M059J (cell line): ENCODE measurements around the gene MCTP2. TPM values are rescaled to one million over a fixed set of nuclear protein-coding genes. Genes with fewer than 3 reads are reported as not detected.

Experiments
- DNase-seq: peaks from one replicate; pipeline ENCODE4 v3.0.0-alpha.2; 2012; ENCODE audit warnings: low read depth
- total RNA-seq: library from RNA; depleted of rRNA; stranded (reverse); fragments of >200 nt; shearing (Covaris generic); gene quantifications from 2 replicates; pipeline ENCODE4 v1.2.3, GENCODE V29; 2014; rRNA removed

MCTP2 gene
- total RNA-seq, result 0.30 and 0.91 TPM in 2 replicates

DNA sequence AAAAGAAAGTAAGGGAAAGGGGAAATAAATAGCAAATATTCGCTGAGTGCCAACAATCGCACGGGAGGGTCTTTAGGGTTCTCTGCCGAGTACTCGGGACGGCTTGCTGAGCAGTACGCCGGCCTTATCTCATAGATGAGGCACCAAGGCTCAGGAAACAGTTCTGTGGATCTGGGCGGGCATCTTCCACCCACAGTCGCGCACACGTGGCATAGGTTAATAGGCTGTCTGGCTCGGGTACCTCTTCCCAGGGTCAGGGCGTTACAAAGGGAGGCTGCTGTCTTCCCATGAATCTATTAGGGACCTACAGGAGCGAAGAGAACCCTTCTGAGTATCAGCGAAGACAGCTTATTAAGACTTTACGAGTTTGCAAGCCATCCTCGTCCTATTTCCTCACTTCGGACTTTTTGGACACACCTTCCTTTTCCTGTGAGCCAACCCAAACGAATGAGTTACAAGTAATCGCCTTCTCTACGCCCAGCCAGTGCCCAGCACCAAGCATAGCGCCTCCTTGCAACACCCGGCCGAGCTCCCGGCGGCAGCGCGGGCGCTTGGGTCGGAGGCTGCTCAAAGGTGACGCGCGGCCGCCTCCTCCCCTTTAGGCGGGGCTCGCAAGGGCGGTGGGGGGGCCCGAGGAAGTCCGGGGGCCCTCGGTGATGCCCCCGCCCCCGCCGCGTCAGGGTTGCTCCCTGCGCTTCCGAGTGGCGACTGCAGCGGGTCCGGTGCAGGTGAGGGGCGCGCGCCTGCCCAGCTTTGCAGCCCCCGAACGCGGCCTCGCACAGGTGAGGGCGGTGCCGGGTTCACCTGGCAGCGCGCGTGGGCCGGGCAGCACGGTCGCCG lies at the start of gene MCTP2:
Gene MCTP2 (plus strand): TSS at position 679 of the 840 bp plus-strand sequence. CDS start 66,705 bp downstream, outside the sequence.
- DNase-seq, result peak; percentile 12

- DNase-seq, result no peak
These were observed 48.5 kb upstream of the MCTP2 start for GRCh38 chr15:94182883-94183282.

- DNase-seq, result no peak
These were observed 45.7 kb upstream of the MCTP2 start for GRCh38 chr15:94185547-94186236.

DNA sequence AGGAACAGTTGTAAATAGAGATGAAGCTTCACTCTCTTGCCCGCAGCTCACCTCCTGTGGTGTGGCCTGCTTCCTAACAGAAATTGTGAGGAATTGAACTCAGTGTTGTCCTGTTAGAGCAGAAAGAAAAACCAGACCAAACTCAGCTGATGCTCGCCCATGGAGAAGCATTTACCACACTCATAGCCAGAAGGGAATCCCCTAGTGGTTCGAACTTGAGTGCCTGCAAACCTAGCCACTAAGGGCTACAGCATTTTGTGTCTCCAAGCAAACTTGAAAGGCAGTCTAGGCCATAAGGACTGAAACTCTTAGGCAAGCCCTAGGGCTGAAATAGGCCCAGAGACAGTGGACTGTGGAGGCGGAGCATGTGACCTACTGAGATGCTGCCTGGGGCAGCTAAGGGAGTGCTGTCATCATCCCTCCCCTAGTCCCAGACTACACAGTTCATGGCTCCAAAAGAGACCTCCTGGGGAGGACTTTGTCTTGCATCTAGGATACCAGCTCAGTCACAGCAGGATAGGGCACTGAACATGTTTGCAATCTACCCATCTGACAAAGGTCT lies 44.5 kb upstream of the MCTP2 start:
- DNase-seq, result no peak

DNA sequence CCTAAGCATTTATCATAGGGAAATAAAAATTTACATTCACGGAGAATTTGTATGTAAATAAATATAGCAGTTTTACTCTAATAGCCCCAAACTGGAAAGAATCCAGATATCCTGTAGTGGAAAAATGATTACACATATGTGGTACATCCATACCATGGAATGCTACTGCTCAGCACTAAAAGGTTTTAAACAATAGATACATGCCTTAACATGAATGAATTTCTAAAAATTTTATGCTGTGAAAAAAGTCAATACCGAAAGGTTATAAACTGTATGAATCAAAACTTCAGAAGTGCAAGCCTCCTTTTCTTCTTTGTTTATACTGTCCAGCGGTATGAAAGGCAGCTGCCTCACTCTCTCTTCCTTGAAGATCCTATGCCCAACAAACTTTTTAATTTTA lies 37.5 kb upstream of the MCTP2 start:
- no peak for DNase-seq

DNA sequence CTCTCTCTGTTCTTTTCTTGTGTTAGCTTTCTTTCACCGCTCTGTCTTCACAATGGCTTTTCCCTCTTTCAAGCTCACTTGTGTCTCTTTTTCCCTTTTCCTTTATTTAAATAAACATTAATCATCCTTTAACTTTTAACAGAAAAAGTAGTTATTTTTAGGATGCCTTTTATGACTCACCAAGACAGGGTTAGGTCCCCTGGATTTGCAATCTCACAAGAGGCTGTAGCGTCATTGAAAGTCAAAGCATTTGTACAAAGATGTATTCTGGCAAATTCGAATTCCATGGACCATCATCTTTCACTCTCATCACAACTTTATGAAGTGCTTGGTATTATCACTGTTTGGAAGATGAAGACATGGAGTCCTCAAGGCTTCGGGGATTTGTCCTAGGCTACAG lies 34.8 kb upstream of the MCTP2 start:
- DNase-seq, result peak; percentile 27

DNA sequence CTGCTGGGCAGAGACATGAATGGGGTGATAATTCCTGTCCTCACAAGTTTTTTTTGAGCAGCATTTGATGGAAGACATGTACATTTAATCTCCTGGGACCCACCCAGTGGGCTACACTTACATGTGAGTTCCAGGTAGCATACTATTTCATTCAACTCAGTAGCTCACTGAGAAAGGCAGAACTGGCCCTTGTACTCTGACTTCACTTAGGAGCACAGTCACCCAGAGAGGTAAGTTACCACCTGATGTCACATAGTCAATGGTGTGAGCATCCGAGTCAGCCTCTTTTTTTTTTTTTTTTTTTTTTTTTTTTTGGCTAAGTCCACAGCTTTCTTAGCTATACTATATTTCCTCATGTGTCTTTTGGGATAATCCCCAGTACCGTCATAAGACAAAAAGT lies 32.7 kb upstream of the MCTP2 start:
- DNase-seq, result no peak

GRCh38 chr15:94199725-94200124 lies 31.6 kb upstream of the MCTP2 start:
- DNase-seq, result no peak

GRCh38 chr15:94203306-94203705 lies 28.1 kb upstream of the MCTP2 start:
- peak; percentile 34 for DNase-seq

- DNase-seq, result peak; percentile 72
These were observed 26.0 kb upstream of the MCTP2 start for GRCh38 chr15:94205366-94205765.

- DNase-seq, result peak; percentile 77
These were observed 24.7 kb upstream of the MCTP2 start for GRCh38 chr15:94206463-94207167.

GRCh38 chr15:94212291-94212690 lies 19.1 kb upstream of the MCTP2 start:
- no peak for DNase-seq

GRCh38 chr15:94225616-94226015 lies 5.7 kb upstream of the MCTP2 start:
- no peak for DNase-seq

GRCh38 chr15:94228611-94229010 lies 2.8 kb upstream of the MCTP2 start:
- no peak for DNase-seq

DNA sequence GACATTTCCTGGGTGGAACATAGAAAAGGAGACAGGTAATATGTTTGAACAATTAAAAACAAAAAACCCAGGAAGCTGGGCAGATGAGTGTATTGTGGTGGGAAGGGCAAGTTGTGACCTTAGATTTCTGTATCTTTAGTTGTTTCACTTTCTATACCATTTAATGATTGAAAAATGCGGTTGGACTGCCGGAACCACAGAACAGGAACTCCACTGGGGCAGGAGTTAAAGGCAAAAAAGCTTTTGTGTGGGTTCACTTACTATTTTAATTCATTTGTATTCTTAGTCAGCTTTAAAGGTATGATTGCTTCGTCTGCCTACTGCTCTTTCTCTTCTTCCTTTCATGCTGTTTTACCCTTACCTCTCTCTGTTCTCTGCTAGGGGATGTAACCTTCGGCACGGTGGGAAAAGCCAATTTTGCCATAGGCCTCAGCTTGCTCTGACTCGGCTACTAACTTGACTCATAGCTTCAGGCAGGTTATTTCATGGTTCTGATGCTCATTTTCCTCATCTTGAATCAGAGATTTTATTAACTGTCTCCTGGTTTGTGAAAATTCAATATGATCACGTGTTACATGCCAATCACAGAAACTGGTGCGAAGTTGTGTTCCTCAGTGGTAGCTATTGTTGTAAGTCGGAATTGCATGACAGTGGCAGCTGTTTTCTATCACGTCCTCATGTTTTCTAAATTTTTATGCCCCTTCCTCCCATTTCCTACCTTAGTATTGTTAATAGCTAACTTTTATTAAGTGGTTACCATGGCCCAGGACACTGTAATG lies 1.6 kb upstream of the MCTP2 start:
- DNase-seq, result no peak

GRCh38 chr15:94230431-94230882 lies 904 bp upstream of the MCTP2 start:
- DNase-seq, result no peak

- DNase-seq, result no peak
These were observed 535 bp downstream of the MCTP2 start for GRCh38 chr15:94231723-94232468.

DNA sequence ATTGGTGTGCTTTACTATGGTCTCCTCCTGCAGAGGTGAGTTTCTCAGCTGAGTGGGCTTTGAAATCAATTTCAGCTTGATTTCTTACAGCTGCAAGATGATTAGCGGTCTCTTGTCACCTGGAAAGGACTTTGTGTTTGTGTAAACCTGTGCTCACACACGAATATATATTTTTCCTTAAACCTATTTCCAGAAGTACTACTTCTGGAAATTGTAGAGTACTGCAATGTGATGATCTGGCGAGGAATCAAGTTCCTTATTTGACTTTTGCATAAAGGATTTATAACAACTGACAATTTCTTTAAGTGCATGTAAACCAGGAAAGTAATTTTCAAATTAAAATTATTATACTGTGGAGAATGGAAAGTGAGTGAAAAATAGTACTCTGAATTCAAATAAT lies 2.1 kb downstream of the MCTP2 start:
- DNase-seq, result no peak

DNA sequence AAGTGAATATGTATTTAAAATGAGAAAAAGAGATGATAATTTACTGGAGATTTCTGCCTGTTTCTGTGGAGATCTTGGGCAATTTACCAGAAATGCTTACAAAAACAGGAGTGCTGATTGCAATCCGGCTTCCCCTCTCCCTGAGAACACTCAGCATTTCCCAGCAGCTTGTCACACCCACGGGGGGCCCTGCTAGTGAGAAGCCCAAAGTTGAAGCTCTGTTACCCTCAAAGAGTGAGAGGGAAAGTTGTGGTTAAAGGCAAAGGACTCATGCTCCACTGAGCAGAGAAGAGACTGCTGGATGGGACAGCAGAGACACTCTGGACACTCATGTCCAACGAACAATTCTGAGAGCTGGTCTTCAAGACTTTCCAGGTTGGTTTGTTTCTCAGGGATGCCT lies 2.9 kb downstream of the MCTP2 start:
- peak; percentile 16 for DNase-seq

DNA sequence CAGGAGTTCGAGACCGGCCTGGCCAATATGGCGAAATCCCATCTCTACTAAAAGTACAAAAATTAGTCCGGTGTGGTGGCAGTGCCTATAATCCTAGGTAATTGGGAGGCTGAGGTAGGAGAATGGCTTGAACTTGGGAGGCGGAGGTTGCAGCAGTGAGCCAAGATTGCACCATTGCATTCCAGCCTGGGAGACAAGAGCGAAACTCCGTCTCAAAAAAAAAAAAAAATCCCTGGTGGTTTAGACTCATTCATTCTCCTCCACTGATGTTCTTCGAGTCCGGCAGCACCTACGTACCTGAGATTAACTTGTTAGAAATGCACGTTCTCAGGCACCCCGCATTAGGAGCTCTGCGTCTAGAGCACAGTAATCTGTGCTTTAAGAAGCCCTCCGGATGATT lies 3.7 kb downstream of the MCTP2 start:
- DNase-seq, result no peak

- DNase-seq, result no peak
These were observed 4.3 kb downstream of the MCTP2 start for GRCh38 chr15:94235646-94236045.
